Thyroid gland (tissue), 4 donors: ENCODE results near the gene DNAAF5. TPM values are rescaled to one million over a fixed set of nuclear protein-coding genes. Genes with fewer than 3 reads are reported as not detected.
A peak's percentile ranks its signal among the peaks of the same experiment; 100 is the strongest.

Experiments
- DNase-seq, 2 donors: peaks; one replicate each; pipeline ENCODE4 v3.0.0-alpha.2; 2019
- H3K27ac ChIP-seq, 3 donors: fragments of 200-600 bp; sonication (generic); 1 replicate in 2 of 3; 2 replicates in 1 of 3; pipeline ENCODE4 v1.5.1; 2016 to 2019; ENCODE audit warnings: mild to moderate bottlenecking in 1 of 3, moderate library complexity in 1 of 3
- H3K27me3 ChIP-seq: fragments of 200-600 bp; sonication (generic); one replicate; pipeline ENCODE4 v1.5.1; 2019
- H3K36me3 ChIP-seq, 2 donors: fragments of 200-600 bp; sonication (generic); one replicate each; pipeline ENCODE4 v1.5.1; 2016 to 2019
- H3K4me1 ChIP-seq, 2 donors: fragments of 200-600 bp; sonication (generic); one replicate each; pipeline ENCODE4 v1.5.1; 2017 to 2019
- H3K4me3 ChIP-seq, 3 donors: fragments of 200-600 bp; sonication (generic); replicated peaks in 1 of 3; 1 replicate in 2 of 3; 2 replicates in 1 of 3; pipeline ENCODE4 v1.5.1; 2016; ENCODE audit warnings: mild to moderate bottlenecking in 1 of 3
- H3K9me3 ChIP-seq: fragments of 200-600 bp; sonication (generic); one replicate; pipeline ENCODE4 v1.5.1; 2017
- CTCF ChIP-seq, 6 experiments: fragments of 200-600 bp in 3 of 6; fragments of 450-650 bp in 3 of 6; sonication (generic) in 3 of 6; IDR thresholded peaks; one replicate each; pipeline ENCODE4 v1.5.1; 2016 to 2019; ENCODE audit warnings: antibody characterized with exemption in 6 of 6, mild to moderate bottlenecking in 2 of 6, inconsistent platforms in 1 of 6, moderate library complexity in 1 of 6
- POLR2A ChIP-seq, 2 donors: fragments of 450-650 bp; IDR thresholded peaks; one replicate each; pipeline ENCODE4 v1.6.1; 2017; ENCODE audit warnings: antibody characterized with exemption in 2 of 2, mild to moderate bottlenecking in 2 of 2, moderate library complexity in 1 of 2
- WGBS, 2 donors: methylation state at CpG; one replicate each; pipeline ENCODE4 v1.1.5; 2017; 5-methylcytosine and 5-hydroxymethylcytosine counted together
- intact Hi-C: fragments of 100-400 bp; cut with DNase I; formaldehyde crosslinking; loops from one replicate; pipeline ENCODE4 v1.15.1; 2023
- total RNA-seq, 4 donors: library from RNA; depleted of rRNA; stranded (reverse); fragments of >200 nt; gene quantifications; one replicate each; pipeline ENCODE4 v1.2.3, GENCODE V29; 2016

DNAAF5 gene
- total RNA-seq, 4 donors from 2014 or later = 20.2 to 40.7 (median 34.0) TPM

GRCh38 chr7:712381-713138 lies 13.9 kb upstream of the DNAAF5 start:
- Histone ChIP-seq H3K27me3 (no peaks in the 10 kb centered on the region), H3K4me1 (peaks cover 4 to 8% of the 10 kb centered on the region in 2 donors), H3K36me3 (no peaks in the 10 kb centered on the region), H3K9me3 (no peaks in the 10 kb centered on the region), H3K4me3 (peak overlapping the region in 1 of 3 donors; percentile 66), H3K27ac (no peak overlapping the region)
- 54 to 93% methylated on average over 6 to 15 of the region's 74 CpGs for WGBS, 2 donors
- intact Hi-C loops = no loop called here
- no peak for DNase-seq
- TF ChIP-seq POLR2A (IDR thresholded peaks at IDR 0.05) = no peak

- Histone ChIP-seq H3K9me3 (no peaks in the 10 kb centered on the region), H3K4me3 (no peak overlapping the region), H3K36me3 (no peaks in the 10 kb centered on the region), H3K27ac (no peak overlapping the region), H3K27me3 (no peaks in the 10 kb centered on the region), H3K4me1 (peaks cover 4 to 8% of the 10 kb centered on the region in 2 donors)
- no peak for DNase-seq
- TF ChIP-seq CTCF (IDR thresholded peaks at IDR 0.05) (no peak), POLR2A (IDR thresholded peaks at IDR 0.05) (no peak)
- intact Hi-C loops = no loop called here
- 86 to 87% methylated on average over 5 to 9 of the region's 9 CpGs for WGBS, 2 donors
Measured at GRCh38 chr7:713139-713457, 13.4 kb upstream of the DNAAF5 start.

GRCh38 chr7:713488-714230 lies 12.8 kb upstream of the DNAAF5 start:
- intact Hi-C loops = no loop called here
- DNase-seq = no peak
- 86 to 91% methylated on average over 16 of the region's 16 CpGs for WGBS, 2 donors
- Histone ChIP-seq H3K4me3 (no peak overlapping the region), H3K36me3 (no peaks in the 10 kb centered on the region), H3K9me3 (no peaks in the 10 kb centered on the region), H3K4me1 (peaks cover 4 to 8% of the 10 kb centered on the region in 2 donors), H3K27me3 (no peaks in the 10 kb centered on the region), H3K27ac (no peak overlapping the region)
- TF ChIP-seq CTCF (IDR thresholded peaks at IDR 0.05) = no peak
- TF ChIP-seq POLR2A (IDR thresholded peaks at IDR 0.05) = no peak

- WGBS, 2 donors = 87 to 89% methylated on average over 13 of the region's 13 CpGs
- Histone ChIP-seq H3K4me1 (peaks cover 4 to 8% of the 10 kb centered on the region in 2 donors), H3K36me3 (no peaks in the 10 kb centered on the region), H3K4me3 (no peak overlapping the region), H3K27me3 (no peaks in the 10 kb centered on the region), H3K9me3 (no peaks in the 10 kb centered on the region), H3K27ac (no peak overlapping the region)
- intact Hi-C loops = no loop called here
- no peak for TF ChIP-seq POLR2A (IDR thresholded peaks at IDR 0.05)
- no peak for TF ChIP-seq CTCF (IDR thresholded peaks at IDR 0.05)
- no peak for DNase-seq
Measured at GRCh38 chr7:714251-714671, 12.2 kb upstream of the DNAAF5 start.

GRCh38 chr7:716222-716621 lies 10.3 kb upstream of the DNAAF5 start:
- intact Hi-C loops = no loop called here
- peaks cover 4 to 8% of the 10 kb centered on the region in 2 donors for H3K4me1 ChIP-seq
- H3K27ac ChIP-seq = no peak overlapping the region
- WGBS, 2 donors = 60 to 72% methylated on average over 10 of the region's 10 CpGs
- TF ChIP-seq CTCF (IDR thresholded peaks at IDR 0.05) (no peak), POLR2A (IDR thresholded peaks at IDR 0.05) (no peak)
- no peaks in the 10 kb centered on the region for H3K36me3 ChIP-seq
- no peaks in the 10 kb centered on the region for H3K27me3 ChIP-seq
- no peak overlapping the region for H3K4me3 ChIP-seq
- no peak for DNase-seq
- no peaks in the 10 kb centered on the region for H3K9me3 ChIP-seq
